Measurements from ENCODE around the gene ACTN1.
"Not testable (repeated sequence)": the region's sequence is repeated elsewhere in the genome, so short reads cannot be mapped to it uniquely, and the experiment has no call there.

ACTN1 gene

GRCh38 chr14:68979021-68979721 lies at the start of gene ACTN1:
Gene ACTN1 (minus strand): TSS chr14:68979302. CDS start chr14:68979056, 246 bp downstream.
- FAIRE-seq (no peak), DNase-seq (ENCODE audit: low spot score) (peak; percentile 89)

- DNase-seq (ENCODE audit: low spot score): no peak
- FAIRE-seq: no peak
Observed at GRCh38 chr14:69027242-69027913, 48.3 kb upstream of the ACTN1 start.

DNA sequence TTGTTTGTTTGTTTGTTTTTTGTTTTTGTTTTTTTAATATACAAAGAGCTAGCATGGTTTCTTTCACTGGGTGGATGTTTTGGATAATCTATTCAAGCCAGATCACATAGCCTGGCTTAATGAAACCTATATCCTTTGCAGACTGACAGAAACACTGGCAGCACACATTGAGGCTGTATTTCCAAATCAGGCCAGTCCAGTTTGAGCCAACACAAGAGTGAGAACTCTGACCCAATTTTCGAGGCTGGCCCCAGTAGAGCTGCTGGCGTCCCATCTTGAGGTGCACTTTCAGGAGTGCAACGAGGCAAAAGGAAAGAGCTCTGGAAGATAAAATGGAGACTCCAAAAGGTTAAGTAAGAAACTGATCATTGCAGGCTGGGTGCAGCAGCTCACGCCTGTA lies 43.9 kb upstream of the ACTN1 start:
- FAIRE-seq (no peak), DNase-seq (ENCODE audit: low spot score) (no peak)

DNA sequence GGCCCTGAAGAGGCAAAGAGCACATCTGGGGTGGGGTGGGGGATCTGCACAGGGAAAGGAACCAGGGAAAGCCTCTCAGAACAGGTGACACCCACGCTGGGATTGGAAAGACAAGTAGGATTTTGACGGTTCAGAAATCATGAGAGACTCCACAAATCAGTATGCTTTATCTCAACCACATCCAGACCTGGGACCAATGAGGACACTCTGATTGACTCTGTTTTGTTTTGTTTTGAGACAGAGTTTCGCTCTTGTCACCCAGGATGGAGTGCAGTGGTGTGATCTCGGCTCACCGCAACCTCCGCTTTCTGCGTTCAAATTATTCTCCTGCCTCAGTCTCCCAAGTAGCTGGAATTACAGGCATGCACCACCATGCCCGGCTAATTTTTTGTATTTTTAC lies 43.0 kb upstream of the ACTN1 start:
- FAIRE-seq; DNase-seq (ENCODE audit: low spot score): not testable (repeated sequence)

- no peak for FAIRE-seq
- no peak for DNase-seq (ENCODE audit: low spot score)
Observed at GRCh38 chr14:69017706-69018105, 38.6 kb upstream of the ACTN1 start.

GRCh38 chr14:69014829-69015259 lies 35.7 kb upstream of the ACTN1 start:
- DNase-seq (ENCODE audit: low spot score) (no peak), FAIRE-seq (no peak)

- FAIRE-seq (no peak), DNase-seq (ENCODE audit: low spot score) (no peak)
Observed at GRCh38 chr14:69013943-69014782, 35.1 kb upstream of the ACTN1 start.

DNA sequence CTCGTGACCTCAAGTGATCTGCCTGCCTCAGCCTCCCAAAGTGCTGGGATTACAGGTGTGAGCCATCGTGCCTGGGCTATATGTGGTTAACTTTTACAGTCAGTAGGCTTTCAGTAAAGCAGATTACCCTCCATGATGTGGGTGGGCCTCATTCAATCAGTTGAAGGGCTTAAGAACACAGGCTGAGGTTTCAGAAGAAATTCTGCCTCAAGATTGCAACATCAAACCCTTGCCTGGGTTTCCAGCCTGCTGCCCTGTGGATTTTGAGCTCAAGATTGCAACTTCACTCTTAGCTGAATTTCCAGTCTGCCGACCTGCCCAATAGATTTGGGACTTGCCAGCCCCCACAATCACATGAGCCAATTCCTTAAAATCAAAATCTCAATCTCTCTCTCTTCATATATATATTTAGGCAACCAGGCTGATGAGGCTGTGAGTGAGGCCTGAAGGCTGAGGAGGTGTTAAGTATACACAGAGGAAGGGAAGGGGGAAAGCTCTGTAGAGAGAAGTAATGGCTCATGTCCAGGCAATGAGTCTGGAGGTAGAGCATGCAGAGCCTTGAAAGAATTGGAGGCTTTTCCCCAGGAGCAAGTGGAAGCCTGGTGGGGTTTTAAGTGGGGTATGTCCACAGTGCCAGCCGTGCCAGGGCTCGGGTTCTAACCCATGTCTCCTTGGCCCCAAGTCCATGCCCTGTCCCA lies 33.3 kb upstream of the ACTN1 start:
- FAIRE-seq (no peak), DNase-seq (ENCODE audit: low spot score) (no peak)

DNA sequence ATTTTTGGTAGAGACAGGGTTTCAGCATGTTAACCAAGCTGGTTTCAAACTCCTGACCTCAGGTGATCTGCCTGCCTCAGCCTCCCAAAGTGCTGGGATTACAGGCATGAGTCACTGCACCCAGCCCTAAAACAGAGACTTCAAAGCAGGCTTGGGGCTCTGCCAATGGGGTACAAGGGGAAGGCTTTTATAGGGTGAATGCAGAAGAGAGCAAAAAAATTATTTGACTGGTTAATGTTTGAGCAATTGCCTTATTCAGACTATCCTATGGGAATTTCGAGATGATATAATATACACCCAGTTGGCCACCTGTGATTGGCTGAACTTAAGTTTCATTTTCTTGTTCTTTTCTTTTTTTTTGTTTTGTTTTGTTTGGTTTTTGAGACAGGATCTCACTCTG lies 31.5 kb upstream of the ACTN1 start:
- FAIRE-seq: no peak
- DNase-seq (ENCODE audit: low spot score): no peak

DNA sequence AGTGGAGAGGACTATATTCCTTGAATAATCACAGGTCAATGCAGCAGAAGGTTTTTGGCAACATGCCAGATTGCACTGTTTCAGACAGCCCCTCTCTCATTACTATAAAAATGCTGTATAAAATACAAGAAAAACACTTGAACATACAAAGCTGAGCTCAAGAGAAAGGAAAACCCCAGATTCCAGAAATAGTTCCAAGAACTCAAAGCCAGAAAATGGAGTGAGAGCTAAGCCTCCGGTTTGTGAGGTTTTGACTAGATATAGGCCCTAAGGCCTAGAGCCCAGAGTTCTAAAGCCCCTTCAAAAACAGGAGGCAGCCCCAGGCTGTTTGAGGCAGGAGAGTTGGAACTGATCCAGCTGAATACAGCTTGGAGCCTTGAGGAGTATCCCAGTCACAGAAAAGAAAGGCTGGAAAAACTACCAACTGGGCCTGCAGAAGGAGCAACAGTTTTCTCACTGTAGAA lies 29.4 kb upstream of the ACTN1 start:
- DNase-seq (ENCODE audit: low spot score) (no peak), FAIRE-seq (no peak)

DNA sequence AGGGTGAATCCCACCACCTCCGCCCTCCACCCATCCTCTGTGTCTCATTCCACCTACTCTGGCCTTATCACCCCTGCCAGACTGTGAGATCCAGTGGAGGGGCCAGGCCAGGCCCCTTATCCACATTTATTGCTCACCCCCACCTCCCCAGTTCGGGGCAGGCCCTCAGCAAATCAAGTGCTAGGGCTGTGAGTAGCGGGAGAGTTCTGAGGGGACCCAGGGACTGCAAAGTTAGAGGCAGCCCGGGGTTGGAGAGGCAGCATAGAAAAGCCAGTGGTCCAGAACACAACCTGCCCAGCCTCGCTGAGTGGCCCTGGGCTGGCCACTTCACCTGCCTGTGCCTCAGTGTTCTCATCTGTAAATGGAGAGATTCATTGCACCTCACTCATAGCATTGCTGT lies 27.2 kb upstream of the ACTN1 start:
- no peak for FAIRE-seq
- DNase-seq (ENCODE audit: low spot score): no peak

DNA sequence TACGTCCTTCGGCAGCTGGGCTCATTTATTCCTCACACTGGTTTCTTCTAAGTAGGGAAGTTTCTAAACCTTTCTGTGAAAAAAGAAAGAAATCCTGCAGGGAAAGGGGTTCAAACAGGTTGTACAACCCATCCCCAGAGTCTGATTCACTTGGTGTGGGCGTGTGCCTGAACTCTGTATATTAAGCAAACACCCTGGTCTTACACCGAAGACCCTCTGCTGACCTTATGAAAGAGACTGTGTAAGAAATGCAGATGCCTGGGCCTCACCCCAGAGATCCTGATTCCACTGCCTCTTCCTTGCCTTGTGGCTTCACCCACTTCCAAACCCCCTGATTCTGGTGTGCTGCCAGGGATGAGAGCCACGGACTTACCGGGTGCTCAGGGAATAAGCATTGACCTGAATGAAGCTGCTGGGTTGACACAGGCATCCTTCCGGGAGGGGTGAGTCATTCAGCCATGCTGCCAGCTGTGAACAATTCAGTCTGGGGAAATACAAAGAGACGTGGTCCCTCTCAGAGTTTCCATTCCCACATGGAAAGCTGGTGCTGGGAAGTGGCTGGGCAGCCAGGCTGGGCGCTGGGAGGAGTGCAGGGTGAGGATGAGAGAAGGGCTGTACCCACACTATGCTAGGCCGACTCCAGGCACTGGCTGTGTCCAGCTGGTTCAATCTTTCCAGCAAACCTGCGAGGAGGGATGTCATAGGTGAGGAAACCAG lies 26.5 kb upstream of the ACTN1 start:
- DNase-seq (ENCODE audit: low spot score) (peak; percentile 55), FAIRE-seq (peak; percentile 72)

DNA sequence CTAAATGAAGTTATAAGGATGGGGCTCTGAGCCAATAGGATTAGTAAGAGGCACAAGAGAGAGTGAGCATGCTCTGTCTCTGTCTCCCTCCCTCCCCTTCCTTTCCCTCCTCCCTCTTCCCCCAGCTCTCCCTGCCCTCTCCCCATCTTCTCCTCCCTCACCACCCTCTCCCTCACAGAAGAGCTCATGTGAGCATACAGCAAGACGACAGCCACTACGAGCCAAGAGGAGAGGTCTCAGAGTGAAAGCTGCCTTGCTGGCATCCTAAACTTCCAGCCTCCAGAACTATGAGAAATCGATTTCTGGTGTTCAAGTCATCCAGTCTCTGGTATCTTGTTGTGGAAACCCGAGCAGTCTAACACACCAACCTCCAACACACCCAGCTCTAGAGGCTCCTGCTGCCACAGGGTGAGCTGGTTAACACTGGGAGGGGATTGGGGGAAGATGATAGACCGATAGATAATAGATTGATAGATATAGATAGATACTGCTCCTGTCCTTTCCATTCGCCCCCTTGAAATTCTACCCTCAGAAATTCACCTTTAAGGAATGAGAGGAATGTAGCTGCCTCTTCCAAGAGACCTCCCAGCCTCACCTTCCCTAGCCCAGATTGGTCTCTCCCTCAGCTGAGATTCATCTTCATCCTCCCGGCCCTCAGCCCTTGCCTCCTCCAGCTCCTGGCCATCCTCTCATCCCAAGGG lies 25.8 kb upstream of the ACTN1 start:
- no peak for DNase-seq (ENCODE audit: low spot score)
- FAIRE-seq: no peak

DNA sequence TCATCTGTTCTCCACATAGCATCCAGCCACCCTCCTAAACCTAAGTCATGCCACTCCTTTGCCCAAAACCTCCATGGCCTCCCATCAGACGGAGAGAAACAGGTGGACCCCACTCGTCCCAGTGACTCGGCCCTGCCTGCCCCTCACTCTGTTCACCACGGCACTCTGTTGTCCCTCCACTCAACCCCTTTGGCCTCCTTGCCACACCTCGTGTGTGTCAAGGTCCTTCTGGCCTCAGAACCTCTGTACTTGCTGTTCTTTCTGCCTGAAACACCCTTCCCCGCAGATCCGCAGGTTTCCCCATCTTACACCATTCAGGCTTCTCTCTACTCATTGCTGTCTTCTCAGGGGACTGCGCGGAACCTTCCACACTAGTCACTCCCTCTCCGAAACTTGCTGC lies 24.5 kb upstream of the ACTN1 start:
- no peak for FAIRE-seq

GRCh38 chr14:69002069-69002468 lies 23.0 kb upstream of the ACTN1 start:
- DNase-seq (ENCODE audit: low spot score) (no peak), FAIRE-seq (no peak)

More for the DNA sequence above, 24.5 kb upstream of the ACTN1 start:
- DNase-seq (ENCODE audit: low spot score): no peak

DNA sequence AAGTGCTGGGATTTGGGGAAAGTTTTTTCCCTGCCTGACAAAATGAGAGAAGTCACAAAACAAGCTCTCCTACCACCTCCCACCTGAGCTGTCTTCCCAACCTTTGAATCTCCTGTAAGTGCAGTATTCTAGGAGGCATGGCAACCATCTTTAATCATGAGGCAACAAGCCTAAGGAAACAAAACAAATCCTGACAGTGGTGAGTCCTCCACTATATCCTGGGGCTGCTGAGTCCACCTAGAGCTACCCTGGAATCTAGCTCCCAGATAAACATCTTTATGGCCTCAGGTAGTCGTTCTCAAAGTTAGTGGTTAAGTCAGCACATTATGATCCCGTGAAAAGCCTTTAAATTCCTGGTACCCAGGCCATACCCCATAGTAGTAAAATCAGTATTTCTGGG lies 22.3 kb upstream of the ACTN1 start:
- DNase-seq (ENCODE audit: low spot score) (no peak), FAIRE-seq (no peak)

- DNase-seq (ENCODE audit: low spot score) (no peak), FAIRE-seq (no peak)
Observed at GRCh38 chr14:68998062-68998461, 19.0 kb upstream of the ACTN1 start.

GRCh38 chr14:68995731-68996130 lies 16.6 kb upstream of the ACTN1 start:
- no peak for FAIRE-seq
- DNase-seq (ENCODE audit: low spot score): no peak

DNA sequence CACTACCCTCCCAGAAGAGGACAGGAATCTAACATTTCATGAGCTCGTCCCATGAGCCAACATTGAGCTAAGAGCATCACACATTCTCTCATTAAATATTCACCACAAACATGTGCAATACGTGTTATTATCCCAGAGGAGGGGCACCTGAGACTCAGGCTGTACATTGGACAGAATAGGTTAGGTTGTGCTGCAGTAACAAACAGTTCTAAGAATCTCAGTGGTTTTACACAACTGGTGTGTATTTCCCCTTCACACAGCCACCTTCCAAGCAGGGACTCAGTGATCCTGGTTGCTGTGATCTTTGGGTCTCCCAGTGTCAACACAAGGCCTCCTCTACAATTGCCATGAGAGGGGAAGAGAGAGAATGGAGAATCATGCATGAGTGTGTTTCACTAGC lies 15.0 kb upstream of the ACTN1 start:
- no peak for FAIRE-seq
- no peak for DNase-seq (ENCODE audit: low spot score)

GRCh38 chr14:68987653-68988036 lies 8.5 kb upstream of the ACTN1 start:
- FAIRE-seq: no peak
- DNase-seq (ENCODE audit: low spot score): no peak
